Ureter (tissue), 1 donor: ENCODE data around the gene HLA-DRB5. TPM values are rescaled to one million over a fixed set of nuclear protein-coding genes. Genes with fewer than 3 reads are reported as not detected.
"Not testable (repeated sequence)": the region's sequence is repeated elsewhere in the genome, so short reads cannot be mapped to it uniquely, and the experiment has no call there.

Experiments
- DNase-seq: peaks from one replicate; pipeline ENCODE4 v3.0.0-alpha.2; 2020; ENCODE audit warnings: low spot score
- total RNA-seq: library from RNA; stranded (reverse); gene quantifications from one replicate; pipeline ENCODE4 v1.2.4, GENCODE V29; 2023
- donor health status: DM: yes; HTN: yes; CAD: no.

HLA-DRB5 gene
- total RNA-seq = 1.8 TPM

GRCh38 chr6:32529697-32530430 lies at the start of gene HLA-DRB5:
Gene HLA-DRB5 (minus strand): TSS chr6:32530287. CDS start chr6:32530224, 63 bp downstream.
- DNase-seq = peak; percentile 33

- DNase-seq = no peak
Observed at GRCh38 chr6:32578962-32579361, 48.9 kb upstream of the HLA-DRB5 start.

GRCh38 chr6:32577493-32577892 lies 47.4 kb upstream of the HLA-DRB5 start:
- DNase-seq = not testable (repeated sequence)

- no peak for DNase-seq
Observed at GRCh38 chr6:32576250-32576649, 46.2 kb upstream of the HLA-DRB5 start.

- DNase-seq = no peak
Observed at GRCh38 chr6:32570363-32570905, 40.3 kb upstream of the HLA-DRB5 start.

GRCh38 chr6:32568561-32568960 lies 38.5 kb upstream of the HLA-DRB5 start:
- DNase-seq = no peak

- DNase-seq = no peak
Observed at GRCh38 chr6:32566957-32567356, 36.9 kb upstream of the HLA-DRB5 start.

- no peak for DNase-seq
Observed at GRCh38 chr6:32565511-32565910, 35.4 kb upstream of the HLA-DRB5 start.

GRCh38 chr6:32562940-32563339 lies 32.9 kb upstream of the HLA-DRB5 start:
- DNase-seq = no peak

- DNase-seq = no peak
Observed at GRCh38 chr6:32559747-32560146, 29.7 kb upstream of the HLA-DRB5 start.

GRCh38 chr6:32558426-32559057 lies 28.5 kb upstream of the HLA-DRB5 start:
- no peak for DNase-seq

GRCh38 chr6:32554116-32554965 lies 24.3 kb upstream of the HLA-DRB5 start:
- DNase-seq = no peak

- DNase-seq = no peak
Observed at GRCh38 chr6:32553037-32553742, 23.1 kb upstream of the HLA-DRB5 start.

GRCh38 chr6:32551410-32551809 lies 21.3 kb upstream of the HLA-DRB5 start:
- no peak for DNase-seq

GRCh38 chr6:32539839-32540238 lies 9.8 kb upstream of the HLA-DRB5 start:
- DNase-seq = no peak

GRCh38 chr6:32530431-32530793 lies 325 bp upstream of the HLA-DRB5 start:
- DNase-seq = not testable (repeated sequence)

GRCh38 chr6:32522302-32523047 lies 7.6 kb downstream of the HLA-DRB5 start:
- no peak for DNase-seq

- no peak for DNase-seq
Observed at GRCh38 chr6:32519910-32520258, 10.2 kb downstream of the HLA-DRB5 start.

- DNase-seq = no peak
Observed at GRCh38 chr6:32519118-32519909, 10.8 kb downstream of the HLA-DRB5 start.
